ENCODE results near the gene LUZP4. TPM values are rescaled to one million over a fixed set of nuclear protein-coding genes. Genes with fewer than 3 reads are reported as not detected.
A peak's percentile ranks its signal among the peaks of the same experiment; 100 is the strongest.
"Not testable (repeated sequence)": the region's sequence is repeated elsewhere in the genome, so short reads cannot be mapped to it uniquely, and the experiment has no call there.

LUZP4 gene
- polyA plus RNA-seq, 3 donors, result not detected

DNA sequence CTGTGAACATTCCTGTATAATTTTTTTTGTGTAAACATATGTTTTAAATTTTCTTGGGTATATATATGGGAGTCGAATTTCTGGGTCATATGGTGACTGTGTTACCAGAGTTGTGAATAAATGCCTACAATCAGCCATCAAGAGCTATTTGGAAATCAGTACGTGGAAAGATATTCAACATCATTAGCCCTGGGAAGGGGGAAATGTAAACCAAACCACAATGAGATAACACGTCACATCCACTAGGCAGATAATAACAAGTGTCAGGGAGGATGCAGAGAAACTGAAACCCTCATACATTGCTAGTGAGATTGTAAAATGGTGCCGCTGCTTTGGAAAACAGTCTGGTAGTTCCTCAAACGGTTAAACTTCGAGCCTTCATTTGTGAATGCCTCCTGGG lies 43.9 kb downstream of the LUZP4 start:
- no peak for DNase-seq (ENCODE audit: low read depth in 3 of 3, low spot score in 2 of 3)

DNA sequence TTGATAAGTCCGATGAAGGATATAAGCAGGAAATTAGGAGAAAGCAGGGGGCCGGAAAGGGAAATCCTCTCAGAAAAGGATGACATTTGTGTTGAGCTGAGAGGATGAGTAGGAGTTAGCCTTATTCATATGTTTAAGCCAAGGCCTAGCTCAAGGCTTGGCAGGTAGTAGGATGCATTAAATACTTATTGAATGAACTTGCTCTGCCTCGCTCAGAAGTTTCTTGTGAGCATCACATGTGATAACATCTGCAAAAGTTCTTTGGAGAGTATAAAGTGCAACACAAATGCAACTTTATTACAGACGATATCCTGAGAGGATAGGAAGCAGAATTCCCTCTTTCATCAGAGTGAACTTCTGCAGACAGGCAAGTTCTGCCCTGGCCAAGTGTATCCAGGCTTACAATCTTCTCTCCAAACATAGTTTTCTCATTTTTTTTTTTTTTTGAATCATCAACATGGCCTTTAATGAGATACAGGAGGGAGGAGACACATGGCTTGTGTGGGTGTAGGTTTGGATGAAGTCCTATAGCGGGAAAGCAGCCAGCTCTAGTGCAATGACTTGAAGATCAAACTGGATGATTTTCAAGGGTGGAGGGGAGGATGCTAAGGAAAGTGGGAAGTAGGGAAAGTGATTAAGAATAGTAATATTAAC lies 48.1 kb downstream of the LUZP4 start:
- DNase-seq (ENCODE audit: low read depth in 3 of 3, low spot score in 2 of 3), result no peak

DNA sequence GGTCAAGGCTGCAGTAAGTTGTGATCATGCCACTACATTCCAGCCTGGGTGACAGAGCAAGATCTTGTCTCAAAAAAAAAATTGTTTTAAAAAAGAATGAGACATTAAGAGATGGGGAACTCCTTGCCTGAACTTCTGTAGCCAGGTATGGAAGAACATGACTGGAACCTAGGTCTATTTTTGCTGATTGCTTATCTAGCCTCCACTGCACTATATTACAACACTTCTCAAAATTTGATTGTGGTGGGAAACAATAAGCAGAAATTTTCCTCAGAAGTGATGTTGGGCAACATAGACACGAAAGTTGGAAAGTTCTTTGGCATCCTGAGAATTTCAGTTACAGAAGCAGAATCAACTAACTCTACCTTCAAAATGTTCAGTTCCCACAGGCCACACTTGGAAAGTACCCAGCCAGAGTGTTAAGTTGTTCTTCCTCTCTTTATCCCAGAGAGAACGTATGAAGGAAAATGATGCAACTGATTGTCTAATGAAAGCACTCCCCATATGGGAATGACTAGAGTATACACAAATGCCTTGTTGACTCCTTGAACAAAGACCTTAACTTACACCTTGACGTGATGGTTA lies 50.0 kb downstream of the LUZP4 start:
- DNase-seq (ENCODE audit: low read depth in 3 of 3, low spot score in 2 of 3), result no peak

DNA sequence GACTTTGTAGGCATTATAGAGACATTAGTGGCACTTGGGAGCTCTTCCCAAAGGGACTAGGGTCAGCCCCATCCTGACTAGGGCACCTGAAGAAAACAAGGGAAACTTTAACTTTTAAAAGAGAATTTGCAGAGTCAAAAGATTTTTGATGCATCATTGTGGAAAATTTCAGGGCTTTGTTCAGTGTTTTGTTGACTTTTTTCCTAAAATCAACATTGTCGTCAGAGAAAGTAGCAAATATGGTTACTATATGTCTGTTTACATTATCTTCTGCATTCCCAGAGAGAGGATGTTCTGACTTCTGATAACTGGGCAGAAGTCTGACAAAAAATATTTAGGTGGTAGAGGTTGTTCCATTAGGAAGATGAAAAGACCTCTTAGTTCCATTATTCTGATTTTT lies 51.9 kb downstream of the LUZP4 start:
- DNase-seq (ENCODE audit: low read depth in 3 of 3, low spot score in 2 of 3), result no peak

DNA sequence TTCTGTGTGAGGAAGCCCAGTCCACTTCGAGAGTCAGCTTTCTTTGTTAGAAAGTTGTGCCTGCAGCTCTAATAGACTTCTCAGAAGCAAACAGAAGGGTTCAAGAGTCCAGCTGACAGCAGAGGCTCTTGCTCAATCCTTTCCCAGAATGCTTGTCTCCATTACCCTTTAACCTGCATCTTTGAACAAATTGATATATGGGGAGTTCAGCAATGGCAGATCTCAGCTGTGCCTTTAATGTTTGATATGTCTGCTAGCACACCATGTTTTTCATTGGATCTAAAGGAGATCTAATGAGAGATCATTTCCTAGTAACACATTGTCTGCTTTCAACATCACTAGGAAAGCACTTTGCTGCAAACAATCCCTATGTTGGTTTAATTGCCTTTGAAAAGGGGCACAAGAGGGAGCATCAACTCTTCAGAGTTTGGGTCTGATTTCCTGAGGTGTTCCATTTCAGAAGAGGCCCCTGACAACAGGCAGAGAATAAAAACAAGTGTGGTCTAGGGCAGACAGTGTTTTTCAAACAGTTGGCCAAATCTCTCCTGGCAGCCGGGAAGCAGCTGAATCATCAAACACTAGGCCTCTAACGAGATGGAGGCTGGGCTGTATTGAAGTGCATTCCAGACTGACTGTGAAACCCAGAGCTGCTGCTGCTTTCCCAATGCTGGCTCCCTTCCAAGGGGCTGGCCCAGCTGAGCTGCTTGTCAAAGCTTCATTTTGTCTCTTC lies 55.5 kb downstream of the LUZP4 start:
- DNase-seq (ENCODE audit: low read depth in 3 of 3, low spot score in 2 of 3), result peak; percentile 27 to 64 (median 54)

DNA sequence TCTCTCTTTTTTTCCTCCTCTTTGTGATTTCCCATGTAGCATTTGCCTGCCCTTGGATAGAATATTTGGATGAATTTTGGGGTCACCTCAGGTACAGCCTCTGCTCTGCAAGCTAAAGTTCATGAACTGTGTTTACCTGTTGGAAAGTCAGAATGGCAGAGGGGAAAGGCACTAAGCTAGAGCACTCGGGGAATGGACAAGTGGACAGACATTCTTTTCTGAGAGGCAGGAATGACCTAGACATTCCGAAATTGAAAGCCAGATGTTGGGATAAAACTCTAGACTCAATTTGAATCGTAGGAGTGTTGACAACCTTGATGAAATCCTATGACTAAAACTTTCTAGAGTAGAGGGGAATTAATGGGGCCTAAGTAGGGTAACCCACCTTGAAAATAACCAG lies 56.1 kb downstream of the LUZP4 start:
- no peak for DNase-seq (ENCODE audit: low read depth in 3 of 3, low spot score in 2 of 3)

DNA sequence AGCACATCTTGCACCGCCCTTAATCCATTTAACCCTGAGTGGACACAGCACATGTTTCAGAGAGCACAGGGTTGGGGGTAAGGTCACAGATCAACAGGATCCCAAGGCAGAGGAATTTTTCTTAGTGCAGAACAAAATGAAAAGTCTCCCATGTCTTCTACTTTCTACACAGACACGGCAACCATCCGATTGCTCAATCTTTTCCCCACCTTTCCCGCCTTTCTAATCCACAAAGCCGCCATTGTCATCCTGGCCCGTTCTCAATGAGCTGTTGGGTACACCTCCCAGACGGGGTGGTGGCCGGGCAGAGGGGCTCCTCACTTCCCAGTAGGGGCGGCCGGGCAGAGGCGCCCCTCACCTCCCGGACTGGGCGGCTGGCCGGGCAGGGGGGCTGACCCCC lies 57.2 kb downstream of the LUZP4 start:
- not testable (repeated sequence) for DNase-seq (ENCODE audit: low read depth in 3 of 3, low spot score in 2 of 3)

DNA sequence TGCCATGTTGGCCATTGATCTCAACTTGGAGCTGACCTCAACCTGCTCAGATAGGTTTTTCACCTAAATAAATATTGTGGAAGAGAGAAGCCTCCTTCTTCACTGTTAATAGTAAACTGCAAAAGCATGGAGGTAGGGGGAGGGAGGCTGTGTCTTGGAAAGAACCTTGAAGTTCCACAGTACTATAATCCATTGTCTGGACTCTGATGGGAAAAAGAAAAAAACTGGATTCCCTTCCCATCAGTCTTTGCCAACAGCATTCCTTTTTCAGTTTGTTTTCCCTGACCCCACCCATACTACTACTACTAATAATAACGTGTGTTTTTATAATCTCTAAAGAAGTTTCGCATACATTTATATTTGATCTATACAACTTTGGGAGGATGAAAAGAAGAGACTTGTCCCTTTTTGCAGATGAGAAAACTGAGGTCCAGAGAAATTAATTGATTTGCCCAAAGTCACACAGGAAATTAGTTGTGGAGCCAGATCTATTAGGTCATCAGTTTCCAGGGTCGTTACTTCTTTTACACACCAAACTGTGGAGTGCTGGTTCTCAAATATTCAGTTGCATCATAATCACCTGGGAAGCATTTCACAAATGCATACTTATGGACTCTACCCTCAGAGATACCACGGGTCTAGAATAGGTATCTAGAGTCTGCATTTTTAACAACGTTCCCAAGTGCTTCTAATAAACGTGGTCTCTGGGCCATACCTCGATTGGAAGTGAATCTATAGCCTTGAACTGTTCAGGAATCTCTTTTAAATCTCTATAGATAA lies 59.1 kb downstream of the LUZP4 start:
- no peak for DNase-seq (ENCODE audit: low read depth in 3 of 3, low spot score in 2 of 3)

DNA sequence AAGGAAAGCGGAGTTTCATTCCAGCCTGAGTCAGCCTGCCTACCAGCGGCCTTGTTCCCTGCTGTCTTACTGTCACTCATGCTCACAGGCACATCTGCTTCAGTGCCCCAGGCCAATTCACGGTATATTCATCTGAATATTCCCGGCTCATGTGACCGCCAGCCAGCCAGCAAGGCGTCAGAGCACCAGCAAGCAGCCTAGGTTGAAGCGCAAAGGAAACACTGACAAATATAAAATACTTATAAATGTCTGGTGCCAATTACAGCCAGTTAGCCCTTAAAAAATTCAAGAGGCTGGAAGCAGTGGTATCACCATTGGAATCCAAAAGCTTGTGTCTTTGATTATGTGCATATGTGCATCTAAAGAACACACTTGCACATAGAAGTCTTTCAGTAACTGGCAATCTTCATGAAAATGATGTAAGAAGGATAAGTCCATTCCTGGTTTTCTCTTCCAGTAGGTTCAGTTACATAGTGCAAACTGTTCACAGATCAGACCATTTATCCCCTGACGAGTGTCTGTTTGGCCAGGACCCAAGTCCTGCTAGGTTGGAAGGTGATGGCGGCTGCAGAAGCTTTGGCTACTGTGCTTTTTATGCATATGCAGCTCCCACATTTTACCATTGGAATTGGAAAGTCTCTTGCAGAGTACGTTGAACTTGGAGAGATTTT lies 61.3 kb downstream of the LUZP4 start:
- DNase-seq (ENCODE audit: low read depth in 3 of 3, low spot score in 2 of 3), result no peak

DNA sequence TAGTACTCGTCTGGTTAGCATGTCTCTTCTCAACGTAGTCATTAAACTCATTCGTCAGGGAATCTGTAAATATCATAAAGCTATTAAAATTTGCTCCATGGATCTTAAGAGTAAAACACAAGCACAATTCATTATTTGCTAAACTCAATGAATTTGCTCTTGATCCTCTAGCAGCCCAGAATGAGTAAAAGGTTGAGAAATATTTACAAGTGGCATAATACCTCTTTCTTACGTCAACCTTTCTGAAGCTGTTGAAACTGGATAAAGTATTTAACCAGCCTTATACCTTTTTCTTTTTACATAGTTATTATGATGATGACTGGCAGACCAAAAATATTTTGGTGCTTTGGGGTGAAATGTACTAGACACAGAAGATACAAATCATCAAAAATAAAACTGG lies 66.9 kb downstream of the LUZP4 start:
- DNase-seq (ENCODE audit: low read depth in 3 of 3, low spot score in 2 of 3), result no peak

Other genes with a start within 250 kb of the LUZP4 start
- gene RBMXL3, start 100.3 kb upstream of the LUZP4 start, polyA plus RNA-seq (ENCODE audit: insufficient read length in 3 of 3), result not detected
- gene LRCH2, start 55.6 kb upstream of the LUZP4 start, polyA plus RNA-seq (ENCODE audit: insufficient read length in 3 of 3), result 10 to 100 TPM; 11.6 to 12.7 (median 12.6) TPM